GM21576 (cell line): ENCODE data around the gene ATXN3.
"Not testable (repeated sequence)": the region's sequence is repeated elsewhere in the genome, so short reads cannot be mapped to it uniquely, and the experiment has no call there.

Experiments used
- ATAC-seq: cut with Tn5 transposase; IDR thresholded peaks from one replicate; pipeline ENCODE4 v1.9.1; 2021; ENCODE audit warnings: mild to moderate bottlenecking, moderate library complexity; ENCODE audit not compliant: unreplicated experiment

Gene ATXN3

GRCh38 chr14:92074555-92074954 is 31.8 kb downstream of the ATXN3 start:
- no peak for ATAC-seq

- ATAC-seq: no peak
These were observed 48.1 kb downstream of the ATXN3 start for GRCh38 chr14:92058006-92058917.

DNA sequence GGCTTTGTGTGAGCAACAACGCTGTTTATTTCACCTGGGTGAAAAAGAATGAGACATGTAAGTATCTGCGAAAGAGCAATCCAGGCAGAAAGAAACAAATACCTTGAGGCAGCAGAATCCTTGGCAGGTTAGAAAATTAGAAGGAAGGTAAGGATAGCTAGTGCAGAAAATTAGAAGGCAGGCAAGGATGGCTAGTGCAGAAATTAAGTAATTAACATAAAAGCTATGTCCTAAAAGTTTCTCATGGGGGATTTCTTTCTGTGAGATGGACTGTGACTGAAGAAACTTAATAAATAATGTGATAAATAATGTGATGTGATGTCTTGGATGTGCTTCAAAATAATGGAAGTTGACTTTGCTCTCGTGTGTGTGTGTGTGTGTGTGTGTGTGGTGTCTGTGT is 56.6 kb downstream of the ATXN3 start:
- ATAC-seq: no peak

DNA sequence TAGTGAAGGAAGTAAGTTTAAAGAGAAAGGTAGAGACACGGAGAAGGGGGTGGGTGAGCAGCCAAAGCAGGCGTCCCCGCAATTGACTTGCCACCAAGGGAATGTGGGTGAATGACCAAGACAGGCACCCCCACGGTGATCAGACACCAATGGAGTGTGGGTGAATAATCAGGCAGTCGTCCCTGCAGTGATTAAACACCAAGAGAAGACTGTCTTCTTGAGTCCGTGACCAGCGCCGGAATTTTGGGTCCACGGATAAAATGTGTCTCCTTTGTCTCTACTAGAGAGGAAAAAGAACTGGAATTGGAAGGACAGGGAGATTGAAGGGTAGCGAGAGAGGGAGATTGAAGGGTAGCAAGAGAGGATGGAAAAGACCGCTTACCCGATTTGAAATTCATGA is 57.2 kb downstream of the ATXN3 start:
- not testable (repeated sequence) for ATAC-seq

- ATAC-seq: not testable (repeated sequence)
These were observed 60.5 kb downstream of the ATXN3 start for GRCh38 chr14:92045904-92046303.

GRCh38 chr14:92041766-92042165 is 64.6 kb downstream of the ATXN3 start:
- not testable (repeated sequence) for ATAC-seq

GRCh38 chr14:92041203-92041602 is 65.2 kb downstream of the ATXN3 start:
- ATAC-seq: no peak

- no peak for ATAC-seq
These were observed 65.8 kb downstream of the ATXN3 start for GRCh38 chr14:92040431-92041051.

- ATAC-seq: peak; percentile 97
These were observed 66.5 kb downstream of the ATXN3 start, which contains the start of gene TRIP11 for GRCh38 chr14:92039719-92040430. Gene TRIP11 (minus strand): TSS chr14:92040059. CDS start chr14:92039685, 374 bp downstream.

DNA sequence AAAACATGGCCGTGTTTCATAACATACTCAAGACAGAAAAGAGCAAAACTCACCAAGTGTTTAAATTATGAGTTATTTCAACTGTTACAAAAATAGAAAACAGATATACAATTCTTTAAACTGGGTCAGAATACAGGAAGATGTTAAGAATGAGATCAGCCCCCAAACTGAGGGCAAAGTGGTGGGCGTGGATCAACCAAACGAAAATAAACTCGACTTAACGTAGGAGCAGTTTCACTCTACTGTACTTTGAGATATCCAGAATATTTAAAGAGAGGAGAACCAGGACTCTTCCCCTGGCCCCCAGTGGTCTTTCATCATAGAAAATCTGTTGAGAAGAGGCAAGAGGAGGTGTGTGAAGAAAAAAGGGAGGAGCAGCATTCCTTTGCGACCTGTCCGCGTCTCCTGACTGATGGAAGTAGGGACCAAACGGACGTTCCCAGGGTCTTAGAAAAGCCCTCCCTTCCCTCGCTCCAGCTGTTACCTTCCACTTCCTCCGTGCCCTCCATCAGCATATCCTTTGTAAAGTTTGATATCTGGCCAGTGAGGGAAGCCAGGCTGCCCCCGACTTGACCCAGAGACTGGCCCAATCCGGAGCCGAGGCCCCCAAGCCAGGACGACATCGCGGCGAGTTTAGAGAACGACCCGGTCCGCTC is 67.2 kb downstream of the ATXN3 start:
- ATAC-seq: peak; percentile 5

DNA sequence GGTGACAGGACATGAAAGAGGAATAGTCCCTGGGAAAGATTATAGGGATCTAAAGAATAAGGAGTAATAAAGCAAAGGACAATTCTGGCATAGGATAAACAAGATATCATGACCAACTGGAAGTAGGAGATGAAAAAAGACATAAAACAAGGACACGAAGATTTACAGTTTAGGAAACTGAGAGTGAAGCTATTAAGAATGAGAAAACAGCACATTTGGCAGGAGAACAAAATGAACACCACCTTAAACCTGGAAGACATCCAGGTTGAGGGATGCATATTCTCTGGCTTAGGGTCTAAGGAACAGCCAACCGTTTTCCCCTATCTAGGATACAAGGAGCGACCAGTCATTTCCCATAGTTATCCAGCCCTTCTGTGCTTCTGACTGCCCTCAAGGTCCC is 68.4 kb downstream of the ATXN3 start:
- ATAC-seq: no peak

GRCh38 chr14:92035890-92036289 is 70.5 kb downstream of the ATXN3 start:
- no peak for ATAC-seq

DNA sequence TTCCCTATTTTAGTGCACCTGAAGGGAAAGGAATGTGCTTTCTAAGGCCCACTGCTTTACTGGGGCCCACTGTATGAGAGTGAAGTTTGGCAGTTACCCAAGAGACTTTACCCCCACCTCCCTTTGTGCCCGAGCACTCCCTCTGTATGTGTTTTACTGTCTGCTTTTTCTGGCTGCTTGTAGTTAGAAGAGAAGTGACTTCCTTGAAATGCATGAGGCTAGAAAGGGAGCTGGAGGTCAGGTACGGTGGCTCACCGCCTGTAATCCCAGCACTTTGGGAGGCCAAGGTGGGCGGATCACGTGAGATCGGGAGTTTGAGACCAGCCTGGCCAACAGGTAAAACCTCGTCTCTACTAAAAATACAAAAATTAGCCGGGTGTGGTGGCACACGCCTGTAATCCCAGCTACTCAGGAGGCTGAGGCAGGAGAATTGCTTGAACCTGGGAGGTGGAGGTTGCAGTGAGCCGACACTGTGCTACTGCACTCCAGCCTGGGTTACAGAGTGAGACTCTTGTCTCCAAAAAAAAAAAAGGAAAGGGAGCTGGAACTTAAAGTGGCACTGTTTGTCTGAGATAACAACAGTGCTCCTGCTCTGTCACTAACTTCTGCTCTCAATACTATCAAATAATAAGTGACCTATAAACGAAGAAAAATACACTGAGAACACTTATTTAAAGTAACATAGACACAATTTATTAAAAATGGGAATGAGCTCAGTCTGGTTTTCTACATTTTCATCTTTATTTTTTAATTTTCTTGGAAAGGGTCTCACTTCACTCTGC is 72.3 kb downstream of the ATXN3 start:
- ATAC-seq: no peak

GRCh38 chr14:92033433-92033832 is 72.9 kb downstream of the ATXN3 start:
- ATAC-seq: no peak

DNA sequence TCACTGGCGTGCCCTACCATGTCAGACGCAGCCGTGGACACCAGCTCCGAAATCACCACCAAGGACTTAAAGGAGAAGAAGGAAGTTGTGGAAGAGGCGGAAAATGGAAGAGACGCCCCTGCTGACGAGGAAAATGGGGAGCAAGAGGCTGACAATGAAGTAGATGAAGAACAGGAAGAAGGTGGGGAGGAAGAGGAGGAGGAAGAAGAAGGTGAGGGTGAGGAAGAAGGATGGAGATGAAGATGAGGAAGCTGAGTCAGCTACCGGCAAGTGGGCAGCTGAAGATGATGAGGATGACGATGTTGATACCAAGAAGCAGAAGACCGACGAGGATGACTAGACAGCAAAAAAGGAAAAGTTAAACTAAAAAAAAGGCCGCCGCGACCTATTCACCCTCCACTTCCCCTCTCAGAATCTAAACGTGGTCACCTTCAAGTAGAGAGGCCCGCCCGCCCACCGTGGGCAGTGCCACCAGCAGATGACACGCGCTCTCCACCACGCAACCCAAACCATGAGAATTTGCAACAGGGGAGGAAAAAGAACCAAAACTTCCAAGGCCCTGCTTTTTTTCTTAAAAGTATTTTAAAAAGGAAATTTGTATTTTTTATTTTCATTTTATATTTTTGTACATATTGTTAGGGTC is 79.7 kb downstream of the ATXN3 start:
- ATAC-seq: no peak

DNA sequence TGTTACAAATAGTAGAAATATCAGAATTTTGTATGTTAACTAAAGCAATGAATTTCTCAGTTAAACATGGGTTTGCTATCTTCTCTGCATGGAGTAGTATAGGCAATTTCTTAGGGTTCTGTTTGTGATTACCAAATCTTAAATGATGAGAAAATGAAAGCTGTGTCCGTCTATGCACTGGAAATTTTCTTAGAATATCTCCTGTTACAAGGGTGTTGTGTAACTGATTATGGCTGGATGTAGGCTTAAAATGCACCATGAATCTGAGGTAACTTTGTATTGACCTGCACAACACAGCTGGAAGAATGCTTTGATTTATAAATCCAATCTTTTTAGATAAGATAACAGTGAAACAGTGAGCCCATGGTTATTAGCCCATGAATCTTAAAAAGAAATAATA is 84.3 kb downstream of the ATXN3 start:
- ATAC-seq: no peak

GRCh38 chr14:92021523-92021922 is 84.9 kb downstream of the ATXN3 start:
- no peak for ATAC-seq

- ATAC-seq: no peak
These were observed 92.3 kb downstream of the ATXN3 start for GRCh38 chr14:92014040-92014439.

GRCh38 chr14:92012121-92012748 is 94.1 kb downstream of the ATXN3 start:
- no peak for ATAC-seq
